ENCODE data around the gene EXTL1. TPM values are rescaled to one million over a fixed set of nuclear protein-coding genes. Genes with fewer than 3 reads are reported as not detected.

EXTL1 gene
- total RNA-seq, 2 donors from 2014 or later = 0.79 to 1.4 TPM

- Histone ChIP-seq H3K9me3 (no peaks in the 10 kb centered on the region), H3K27ac (peak overlapping the region; percentile 86 to 95), H3K4me3 (peak overlapping the region; percentile 55 to 57), H3K36me3 (peaks cover 44% of the 10 kb centered on the region), H3K4me1 (peaks cover 0 to under 1% of the 10 kb centered on the region in 2 donors), H3K27me3 (no peaks in the 10 kb centered on the region)
- DNase-seq (ENCODE audit: low spot score) = no peak
- TF ChIP-seq CTCF (IDR thresholded peaks at IDR 0.05) = no peak
Observed at GRCh38 chr1:26066857-26067256, 45.3 kb downstream of the EXTL1 start.

- Histone ChIP-seq H3K36me3 (peaks cover 40% of the 10 kb centered on the region), H3K9me3 (no peaks in the 10 kb centered on the region), H3K4me3 (peak within 1 kb of the TSS; percentile 55 to 57), H3K27ac (peak within 1 kb of the TSS; percentile 86 to 95), H3K4me1 (no peaks in the 10 kb centered on the region), H3K27me3 (no peaks in the 10 kb centered on the region)
- peak; percentile 68 for DNase-seq (ENCODE audit: low spot score)
- TF ChIP-seq CTCF (IDR thresholded peaks at IDR 0.05) = no peak
Observed at GRCh38 chr1:26067432-26067911, 45.9 kb downstream of the EXTL1 start, which contains the start of gene TRIM63. TSS of gene TRIM63 (minus strand) at chr1:26067630. CDS start at chr1:26067494, 136 bp downstream.

- no peaks in the 10 kb centered on the region for H3K27me3 ChIP-seq
- H3K9me3 ChIP-seq = no peaks in the 10 kb centered on the region
- TF ChIP-seq CTCF (IDR thresholded peaks at IDR 0.05) = no peak
- peaks cover 16% of the 10 kb centered on the region for H3K36me3 ChIP-seq
- H3K4me3 ChIP-seq = no peak overlapping the region
- DNase-seq (ENCODE audit: low spot score) = no peak
- H3K27ac ChIP-seq = no peak overlapping the region
- no peaks in the 10 kb centered on the region for H3K4me1 ChIP-seq
Observed at GRCh38 chr1:26069941-26070295, 48.3 kb downstream of the EXTL1 start.

- Histone ChIP-seq H3K9me3 (no peaks in the 10 kb centered on the region), H3K4me3 (no peak overlapping the region), H3K4me1 (peaks cover 0 to 2% of the 10 kb centered on the region in 2 donors), H3K27ac (no peak overlapping the region), H3K27me3 (no peaks in the 10 kb centered on the region), H3K36me3 (peaks cover 11% of the 10 kb centered on the region)
- TF ChIP-seq CTCF (IDR thresholded peaks at IDR 0.05) = no peak
- DNase-seq (ENCODE audit: low spot score) = no peak
Observed at GRCh38 chr1:26070296-26070962, 48.9 kb downstream of the EXTL1 start.

GRCh38 chr1:26070963-26071342, 49.4 kb downstream of the EXTL1 start:
- Histone ChIP-seq H3K27me3 (no peaks in the 10 kb centered on the region), H3K4me1 (peaks cover 0 to 8% of the 10 kb centered on the region in 2 donors), H3K4me3 (no peak overlapping the region), H3K36me3 (peaks cover 6% of the 10 kb centered on the region), H3K27ac (no peak overlapping the region), H3K9me3 (no peaks in the 10 kb centered on the region)
- no peak for TF ChIP-seq CTCF (IDR thresholded peaks at IDR 0.05)
- no peak for DNase-seq (ENCODE audit: low spot score)

GRCh38 chr1:26072305-26072704, 50.7 kb downstream of the EXTL1 start:
- no peaks in the 10 kb centered on the region for H3K9me3 ChIP-seq
- no peaks in the 10 kb centered on the region for H3K36me3 ChIP-seq
- peaks cover 0 to 9% of the 10 kb centered on the region in 2 donors for H3K4me1 ChIP-seq
- no peaks in the 10 kb centered on the region for H3K27me3 ChIP-seq
- no peak for DNase-seq (ENCODE audit: low spot score)
- TF ChIP-seq CTCF (IDR thresholded peaks at IDR 0.05) = no peak
- H3K27ac ChIP-seq = peak overlapping the region; percentile 57 to 81
- H3K4me3 ChIP-seq = no peak overlapping the region

Data from right atrium auricular region (tissue), 2 donors.